IMR-90 (cell line): ENCODE data around the gene PLCL1.

ENCODE experiments used
- BHLHE40 ChIP-seq: fragments of 150-350 bp; IDR thresholded peaks from 2 replicates; pipeline ENCODE4 v1.6.1; 2016; ENCODE audit warnings: mild to moderate bottlenecking, low read depth, low read length
- CEBPB ChIP-seq: IDR thresholded peaks from 2 replicates; pipeline ENCODE4 v1.6.1; 2012; ENCODE audit warnings: low read depth, low read length, improper control_type of control experiment
- CHD1 ChIP-seq: IDR thresholded peaks from 2 replicates; pipeline ENCODE4 v1.6.1; 2012; ENCODE audit warnings: low read depth, low read length, improper control_type of control experiment
- CTCF ChIP-seq: conservative IDR thresholded peaks from 2 replicates; pipeline ENCODE4 v1.5.1; 2012; ENCODE audit warnings: mild to moderate bottlenecking, low read depth, low read length, improper control_type of control experiment
- MAFK ChIP-seq: IDR thresholded peaks from 2 replicates; pipeline ENCODE4 v1.6.1; 2012; ENCODE audit warnings: low read depth, low read length, improper control_type of control experiment
- MAZ ChIP-seq: IDR thresholded peaks from 2 replicates; pipeline ENCODE4 v1.6.1; 2012; ENCODE audit warnings: low read depth, mild to moderate bottlenecking, low read length, improper control_type of control experiment, moderate library complexity, borderline replicate concordance
- MXI1 ChIP-seq: IDR thresholded peaks from 2 replicates; pipeline ENCODE4 v1.6.1; 2012; ENCODE audit warnings: low read depth, mild to moderate bottlenecking, low read length, moderate library complexity, borderline replicate concordance
- POLR2A ChIP-seq: IDR thresholded peaks from 2 replicates; pipeline ENCODE4 v1.6.1; 2012; ENCODE audit warnings: mild to moderate bottlenecking, low read depth, low read length
- RAD21 ChIP-seq: IDR thresholded peaks from 2 replicates; pipeline ENCODE4 v1.6.1; 2012; ENCODE audit warnings: low read length, improper control_type of control experiment
- RCOR1 ChIP-seq: IDR thresholded peaks from 2 replicates; pipeline ENCODE4 v1.6.1; 2012; ENCODE audit warnings: mild to moderate bottlenecking, low read length, improper control_type of control experiment; ENCODE audit not compliant: insufficient replicate concordance
- RFX5 ChIP-seq: IDR thresholded peaks from 2 replicates; pipeline ENCODE4 v1.8.0; 2012; ENCODE audit warnings: low read depth, mild to moderate bottlenecking, low read length, moderate library complexity
- USF2 ChIP-seq: fragments of 150-350 bp; IDR thresholded peaks from 2 replicates; pipeline ENCODE4 v1.6.1; 2017; ENCODE audit warnings: mild to moderate bottlenecking, antibody characterized with exemption, low read length, low read depth

GRCh38 chr2:197919487-197919886 is 115.1 kb downstream of the PLCL1 start:
- no peak for TF ChIP-seq CEBPB
- TF ChIP-seq POLR2A, result no peak
- TF ChIP-seq CTCF, result no peak
- TF ChIP-seq MAFK, result no peak
- no peak for TF ChIP-seq MAZ
- no peak for TF ChIP-seq RFX5
- TF ChIP-seq RAD21, result no peak
- no peak for TF ChIP-seq MXI1
- no peak for TF ChIP-seq USF2
- TF ChIP-seq BHLHE40, result no peak
- TF ChIP-seq RCOR1, result no peak
- TF ChIP-seq CHD1, result no peak
